Neural cell (in vitro differentiated cells): ENCODE results near the gene GPR84. TPM values are rescaled to one million over a fixed set of nuclear protein-coding genes. Genes with fewer than 3 reads are reported as not detected.

Source experiments
- H2AFZ ChIP-seq: fragments of 200-600, 300-800 bp; sonication (generic), shearing (Covaris generic); 2 replicates; pipeline ENCODE4 v1.6.0; 2014; ENCODE audit warnings: low read depth, mild to moderate bottlenecking, antibody characterized with exemption, low read length, moderate library complexity
- H3F3A ChIP-seq: fragments of 200-600 bp; shearing (Covaris generic); 2 replicates; pipeline ENCODE4 v1.6.1; 2016; ENCODE audit warnings: mild to moderate bottlenecking, moderate library complexity, mixed read lengths, antibody characterized with exemption, low read length; ENCODE audit not compliant: insufficient read depth, poor library complexity, severe bottlenecking
- H3K27ac ChIP-seq: fragments of 200-600, 300-800 bp; sonication (generic), shearing (Covaris generic); 2 replicates; pipeline ENCODE4 v1.5.1; 2014; ENCODE audit warnings: mild to moderate bottlenecking, low read length, moderate library complexity
- H3K27me3 ChIP-seq: fragments of 300-800, 200-600 bp; sonication (generic), shearing (Covaris generic); 2 replicates; pipeline ENCODE4 v1.6.0; 2014; ENCODE audit warnings: mild to moderate bottlenecking, low read depth, low read length, moderate library complexity; ENCODE audit not compliant: insufficient read depth
- H3K36me3 ChIP-seq: fragments of 300-800, 200-600 bp; sonication (generic), shearing (Covaris generic); 2 replicates; pipeline ENCODE4 v1.5.1; 2014; ENCODE audit warnings: mild to moderate bottlenecking, antibody characterized with exemption, low read length, moderate library complexity; ENCODE audit not compliant: insufficient read depth
- H3K4me2 ChIP-seq: fragments of 300-800, 200-600 bp; sonication (generic), shearing (Covaris generic); 2 replicates; pipeline ENCODE4 v1.6.0; 2014; ENCODE audit warnings: mild to moderate bottlenecking, low read length
- H3K4me3 ChIP-seq: fragments of 300-800, 200-600 bp; sonication (generic), shearing (Covaris generic); 2 replicates; pipeline ENCODE4 v1.5.1; 2014; ENCODE audit warnings: mild to moderate bottlenecking, low read length, moderate library complexity
- H3K79me2 ChIP-seq: fragments of 200-600 bp; shearing (Covaris generic); replicated peaks from 2 replicates; pipeline ENCODE4 v1.6.0; 2014; ENCODE audit warnings: mild to moderate bottlenecking, low read length, moderate library complexity; ENCODE audit not compliant: insufficient read depth
- H3K9ac ChIP-seq: fragments of 300-800, 200-600 bp; sonication (generic), shearing (Covaris generic); 2 replicates; pipeline ENCODE4 v1.6.1; 2016; ENCODE audit warnings: mild to moderate bottlenecking, low read length, mixed read lengths
- H3K9me2 ChIP-seq: fragments of 200-600 bp; shearing (Covaris generic); 2 replicates; pipeline ENCODE4 v1.6.1; 2016; ENCODE audit warnings: mild to moderate bottlenecking, low read length, mixed read lengths; ENCODE audit not compliant: insufficient read depth
- H3K9me3 ChIP-seq: fragments of 200-600, 300-800 bp; sonication (generic), shearing (Covaris generic); 2 replicates; pipeline ENCODE4 v1.6.1; 2016; ENCODE audit warnings: mild to moderate bottlenecking, mixed run types, low read length, moderate library complexity, mixed read lengths
- H4K20me1 ChIP-seq: fragments of 200-600 bp; shearing (Covaris generic); 2 replicates; pipeline ENCODE4 v1.6.1; 2016; ENCODE audit warnings: mild to moderate bottlenecking, mixed run types; ENCODE audit not compliant: insufficient read depth
- EP300 ChIP-seq: fragments of 450-650 bp; conservative IDR thresholded peaks from 2 replicates; pipeline ENCODE4 v1.6.1; 2014; ENCODE audit warnings: antibody characterized with exemption, mild to moderate bottlenecking, moderate library complexity; ENCODE audit not compliant: poor library complexity, severe bottlenecking
- EZH2 ChIP-seq: fragments of 200-600, 300-800 bp; shearing (Covaris generic), sonication (generic); IDR thresholded peaks from 2 replicates; pipeline ENCODE4 v1.6.1; 2014; ENCODE audit warnings: antibody characterized with exemption, low read length, borderline replicate concordance, mild to moderate bottlenecking; ENCODE audit not compliant: insufficient read depth, poor library complexity, severe bottlenecking
- MXI1 ChIP-seq: fragments of 450-650 bp; conservative IDR thresholded peaks from 2 replicates; pipeline ENCODE4 v1.6.1; 2014; ENCODE audit warnings: antibody characterized with exemption, mild to moderate bottlenecking; ENCODE audit not compliant: poor library complexity, severe bottlenecking
- POLR2AphosphoS5 ChIP-seq: IDR thresholded peaks from 2 replicates; pipeline ENCODE4 v1.6.1; 2012
- SMC3 ChIP-seq: fragments of 450-650 bp; conservative IDR thresholded peaks from 2 replicates; pipeline ENCODE4 v1.6.1; 2014; ENCODE audit warnings: antibody characterized with exemption, mild to moderate bottlenecking, moderate library complexity; ENCODE audit not compliant: poor library complexity
- TAF1 ChIP-seq: IDR thresholded peaks from 2 replicates; pipeline ENCODE4 v1.6.1; 2012; ENCODE audit warnings: low read depth
- polyA plus RNA-seq: library from polyadenylated mRNA; depleted of rRNA; stranded (reverse); fragments of >200 nt; gene quantifications from 2 replicates; pipeline ENCODE4 v1.2.3, GENCODE V29; 2014
- TF ChIP-seq, protein P1 (sequence below): fragments of 450-650 bp; IDR thresholded peaks from 2 replicates; pipeline ENCODE4 v1.5.1; 2014; ENCODE audit warnings: antibody characterized with exemption, mild to moderate bottlenecking, moderate library complexity; ENCODE audit not compliant: poor library complexity, severe bottlenecking
- TF ChIP-seq, protein P2 (sequence below): IDR thresholded peaks from 2 replicates; pipeline ENCODE4 v1.6.1; 2012; ENCODE audit warnings: borderline replicate concordance

Gene GPR84
- polyA plus RNA-seq, 1 donor from 2014 or later: not detected

DNA sequence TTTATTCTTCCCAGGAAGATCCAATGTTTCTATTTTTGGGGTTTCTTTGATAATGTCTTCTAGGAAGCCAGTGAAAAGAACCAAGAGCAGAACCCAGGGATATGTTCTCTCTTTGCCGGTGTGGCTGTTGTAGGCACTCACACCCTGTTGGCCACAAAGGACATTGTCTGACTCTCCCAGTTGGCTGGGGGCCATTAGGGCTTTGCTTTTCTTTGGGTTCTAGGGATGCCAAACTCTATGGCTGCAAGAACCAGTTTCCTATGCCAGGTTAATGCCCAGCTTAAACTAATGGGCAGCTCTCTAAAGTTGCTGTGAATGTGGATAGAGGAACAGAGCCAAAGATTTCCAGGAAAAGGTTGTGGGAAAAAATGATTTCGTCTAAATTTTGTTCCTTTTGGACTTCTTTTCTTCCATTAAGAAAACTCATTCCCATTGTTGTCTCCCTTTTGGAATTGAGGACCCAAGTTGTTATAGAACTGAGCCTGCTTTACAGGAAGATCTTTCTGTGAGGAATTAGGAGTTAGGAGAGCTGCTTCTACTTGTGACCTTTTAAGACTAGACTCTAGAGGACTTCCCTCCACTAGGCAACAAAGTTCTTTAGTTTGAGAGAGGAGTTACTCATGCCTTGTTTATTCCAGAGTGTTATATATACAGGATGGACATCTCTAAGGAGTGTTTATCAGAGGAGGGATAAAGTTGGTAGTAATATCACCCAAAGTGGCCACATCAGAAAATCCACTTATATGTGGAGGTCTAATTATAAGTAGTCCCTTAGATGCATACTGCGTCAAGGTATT lies 26.2 kb downstream of the GPR84 start:
- Histone ChIP-seq H4K20me1 (no peaks in the 10 kb centered on the region), H3K36me3 (peaks cover under 1% of the 10 kb centered on the region), H3K79me2 (no peaks in the 10 kb centered on the region), H3K9me3 (no peaks in the 10 kb centered on the region), H3K4me2 (no peak overlapping the region), H3F3A (no peaks in the 10 kb centered on the region), H3K9ac (no peak overlapping the region), H3K9me2 (no peaks in the 10 kb centered on the region), H3K27ac (no peak overlapping the region), H2AFZ (no peak overlapping the region), H3K4me3 (no peak overlapping the region), H3K27me3 (no peaks in the 10 kb centered on the region)
- TF ChIP-seq MXI1 (no peak), TAF1 (no peak), EP300 (no peak), EZH2 (no peak), SMC3 (no peak), POLR2AphosphoS5 (no peak)
- TF ChIP-seq, protein P1, sequence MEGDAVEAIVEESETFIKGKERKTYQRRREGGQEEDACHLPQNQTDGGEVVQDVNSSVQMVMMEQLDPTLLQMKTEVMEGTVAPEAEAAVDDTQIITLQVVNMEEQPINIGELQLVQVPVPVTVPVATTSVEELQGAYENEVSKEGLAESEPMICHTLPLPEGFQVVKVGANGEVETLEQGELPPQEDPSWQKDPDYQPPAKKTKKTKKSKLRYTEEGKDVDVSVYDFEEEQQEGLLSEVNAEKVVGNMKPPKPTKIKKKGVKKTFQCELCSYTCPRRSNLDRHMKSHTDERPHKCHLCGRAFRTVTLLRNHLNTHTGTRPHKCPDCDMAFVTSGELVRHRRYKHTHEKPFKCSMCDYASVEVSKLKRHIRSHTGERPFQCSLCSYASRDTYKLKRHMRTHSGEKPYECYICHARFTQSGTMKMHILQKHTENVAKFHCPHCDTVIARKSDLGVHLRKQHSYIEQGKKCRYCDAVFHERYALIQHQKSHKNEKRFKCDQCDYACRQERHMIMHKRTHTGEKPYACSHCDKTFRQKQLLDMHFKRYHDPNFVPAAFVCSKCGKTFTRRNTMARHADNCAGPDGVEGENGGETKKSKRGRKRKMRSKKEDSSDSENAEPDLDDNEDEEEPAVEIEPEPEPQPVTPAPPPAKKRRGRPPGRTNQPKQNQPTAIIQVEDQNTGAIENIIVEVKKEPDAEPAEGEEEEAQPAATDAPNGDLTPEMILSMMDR: no peak
- TF ChIP-seq, protein P2, sequence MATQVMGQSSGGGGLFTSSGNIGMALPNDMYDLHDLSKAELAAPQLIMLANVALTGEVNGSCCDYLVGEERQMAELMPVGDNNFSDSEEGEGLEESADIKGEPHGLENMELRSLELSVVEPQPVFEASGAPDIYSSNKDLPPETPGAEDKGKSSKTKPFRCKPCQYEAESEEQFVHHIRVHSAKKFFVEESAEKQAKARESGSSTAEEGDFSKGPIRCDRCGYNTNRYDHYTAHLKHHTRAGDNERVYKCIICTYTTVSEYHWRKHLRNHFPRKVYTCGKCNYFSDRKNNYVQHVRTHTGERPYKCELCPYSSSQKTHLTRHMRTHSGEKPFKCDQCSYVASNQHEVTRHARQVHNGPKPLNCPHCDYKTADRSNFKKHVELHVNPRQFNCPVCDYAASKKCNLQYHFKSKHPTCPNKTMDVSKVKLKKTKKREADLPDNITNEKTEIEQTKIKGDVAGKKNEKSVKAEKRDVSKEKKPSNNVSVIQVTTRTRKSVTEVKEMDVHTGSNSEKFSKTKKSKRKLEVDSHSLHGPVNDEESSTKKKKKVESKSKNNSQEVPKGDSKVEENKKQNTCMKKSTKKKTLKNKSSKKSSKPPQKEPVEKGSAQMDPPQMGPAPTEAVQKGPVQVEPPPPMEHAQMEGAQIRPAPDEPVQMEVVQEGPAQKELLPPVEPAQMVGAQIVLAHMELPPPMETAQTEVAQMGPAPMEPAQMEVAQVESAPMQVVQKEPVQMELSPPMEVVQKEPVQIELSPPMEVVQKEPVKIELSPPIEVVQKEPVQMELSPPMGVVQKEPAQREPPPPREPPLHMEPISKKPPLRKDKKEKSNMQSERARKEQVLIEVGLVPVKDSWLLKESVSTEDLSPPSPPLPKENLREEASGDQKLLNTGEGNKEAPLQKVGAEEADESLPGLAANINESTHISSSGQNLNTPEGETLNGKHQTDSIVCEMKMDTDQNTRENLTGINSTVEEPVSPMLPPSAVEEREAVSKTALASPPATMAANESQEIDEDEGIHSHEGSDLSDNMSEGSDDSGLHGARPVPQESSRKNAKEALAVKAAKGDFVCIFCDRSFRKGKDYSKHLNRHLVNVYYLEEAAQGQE: no peak

DNA sequence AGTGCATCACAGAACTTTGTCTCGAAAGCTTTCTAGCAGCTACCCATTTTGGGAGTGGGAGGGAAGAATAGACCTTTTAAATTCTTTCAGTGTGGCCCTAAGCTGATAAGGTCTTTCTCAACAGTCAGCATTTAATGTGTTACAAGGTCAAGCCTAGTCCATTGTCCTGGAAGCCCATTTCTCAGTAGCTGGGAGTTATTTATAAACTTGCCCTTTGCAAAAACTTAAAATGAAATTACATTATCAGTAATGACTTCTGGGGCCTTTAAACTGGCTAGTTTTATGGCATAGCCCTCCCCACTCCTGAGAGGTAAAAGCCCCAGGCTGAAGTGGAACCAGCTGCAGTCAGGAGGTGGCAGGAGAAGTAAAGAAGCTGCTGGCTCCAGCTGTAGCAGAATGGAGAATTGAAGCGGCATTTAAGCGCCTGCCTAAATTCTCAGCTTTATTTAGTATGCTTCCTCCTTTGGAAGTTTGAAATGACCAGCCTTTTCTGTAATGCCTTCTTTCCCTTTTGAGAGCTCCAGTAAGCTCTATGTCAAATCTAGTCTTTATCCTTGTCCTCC lies 26.9 kb downstream of the GPR84 start:
- Histone ChIP-seq H3F3A (no peaks in the 10 kb centered on the region), H3K27me3 (no peaks in the 10 kb centered on the region), H3K9ac (no peak overlapping the region), H3K4me3 (no peak overlapping the region), H3K27ac (no peak overlapping the region), H4K20me1 (no peaks in the 10 kb centered on the region), H3K9me3 (no peaks in the 10 kb centered on the region), H3K9me2 (no peaks in the 10 kb centered on the region), H3K36me3 (no peaks in the 10 kb centered on the region), H3K79me2 (no peaks in the 10 kb centered on the region), H3K4me2 (no peak overlapping the region), H2AFZ (no peak overlapping the region)
- TF ChIP-seq TAF1: no peak
- TF ChIP-seq, protein P1: no peak
